ENCODE data around the gene FER. TPM values are rescaled to one million over a fixed set of nuclear protein-coding genes. Genes with fewer than 3 reads are reported as not detected.
A peak's percentile ranks its signal among the peaks of the same experiment; 100 is the strongest.
"Not testable (repeated sequence)": the region's sequence is repeated elsewhere in the genome, so short reads cannot be mapped to it uniquely, and the experiment has no call there.

The FER gene
- total RNA-seq (10 to 100 TPM; 16.7 to 38.8 (median 28.2) TPM), polyA plus RNA-seq (1 to 10 TPM in 2 of 3 donors, under 1 TPM in 1; 0.96 to 1.5 (median 1.2) TPM)
- long read RNA-seq, donor 1 = 0 reads
- long read RNA-seq, donor 2 = 0 reads

GRCh38 chr5:108747774-108748400 is at the start of gene FER:
FER (plus strand) TSS chr5:108747897; CDS start chr5:108798183, 50,286 bp downstream.
- Histone ChIP-seq H3K27ac (peak within 1 kb of the TSS; percentile 81 to 98 (median 93)), H3K4me3 (peak within 1 kb of the TSS; percentile 83 to 97 (median 95)), H3K4me1 (peaks cover 0 to 41% (median 25%) of the 10 kb centered on the region in 6 donors), H3K27me3 (replicated peaks in 1 of 7) (no peaks in the 10 kb centered on the region), H3K9me3 (no peaks in the 10 kb centered on the region), H3K36me3 (no peaks in the 10 kb centered on the region)
- TF ChIP-seq POLR2AphosphoS5 (IDR thresholded peaks at IDR 0.05) (no peak), POLR2A (IDR thresholded peaks at IDR 0.05) (no peak), CTCF (IDR thresholded peaks at IDR 0.05 in 8 of 11, conservative IDR thresholded peaks at IDR 0.05 in 3 of 11) (no peak)
- intact Hi-C loops (cut with DNase I; ENCODE audit: low total_unique reads) = no loop called here
- no peak for DNase-seq
- WGBS, 5 donors = 0 to 2% (median 1%) methylated on average over 19 to 21 of the region's 21 CpGs

DNA sequence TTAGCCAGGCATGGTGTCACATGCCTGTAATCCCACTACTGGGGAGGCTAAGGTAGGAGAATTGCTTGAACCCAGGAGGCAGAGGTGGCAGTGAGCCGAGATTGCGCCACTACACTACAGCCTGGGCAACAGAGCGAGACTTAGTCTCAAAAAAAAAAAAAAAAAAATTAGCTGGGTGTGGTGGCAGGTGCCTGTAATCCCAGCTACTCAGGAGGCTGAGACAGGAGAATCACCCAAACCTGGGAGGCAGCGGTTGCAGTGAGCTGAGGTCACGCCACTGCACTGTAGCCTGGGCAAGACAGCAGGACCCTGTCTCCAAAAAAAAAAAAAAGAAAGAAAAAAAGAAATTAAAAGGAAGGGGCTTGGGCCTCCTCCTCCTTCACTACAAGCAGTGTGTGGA is 47.3 kb upstream of the FER start:
- 89 to 100% (median 94%) methylated on average over 4 to 5 of the region's 5 CpGs for WGBS, 5 donors
- H3K4me1 ChIP-seq; intact Hi-C loops (cut with DNase I; ENCODE audit: low total_unique reads); H3K36me3 ChIP-seq; H3K9me3 ChIP-seq; H3K27me3 ChIP-seq (replicated peaks in 1 of 7); DNase-seq; H3K4me3 ChIP-seq; H3K27ac ChIP-seq: not testable (repeated sequence)

GRCh38 chr5:108700930-108701329 is 46.8 kb upstream of the FER start:
- no peaks in the 10 kb centered on the region for H3K9me3 ChIP-seq
- TF ChIP-seq POLR2A (IDR thresholded peaks at IDR 0.05) (no peak), POLR2AphosphoS5 (IDR thresholded peaks at IDR 0.05) (no peak), CTCF (IDR thresholded peaks at IDR 0.05 in 8 of 11, conservative IDR thresholded peaks at IDR 0.05 in 3 of 11) (no peak)
- H3K27me3 ChIP-seq (replicated peaks in 1 of 7) = no peaks in the 10 kb centered on the region
- no peak for DNase-seq
- no peaks in the 10 kb centered on the region for H3K4me1 ChIP-seq
- intact Hi-C loops (cut with DNase I; ENCODE audit: low total_unique reads) = no loop called here
- H3K36me3 ChIP-seq = no peaks in the 10 kb centered on the region
- no peak overlapping the region for H3K4me3 ChIP-seq
- H3K27ac ChIP-seq = no peak overlapping the region
- 26 to 36% (median 32%) methylated on average over 3 of the region's 3 CpGs for WGBS, 5 donors

DNA sequence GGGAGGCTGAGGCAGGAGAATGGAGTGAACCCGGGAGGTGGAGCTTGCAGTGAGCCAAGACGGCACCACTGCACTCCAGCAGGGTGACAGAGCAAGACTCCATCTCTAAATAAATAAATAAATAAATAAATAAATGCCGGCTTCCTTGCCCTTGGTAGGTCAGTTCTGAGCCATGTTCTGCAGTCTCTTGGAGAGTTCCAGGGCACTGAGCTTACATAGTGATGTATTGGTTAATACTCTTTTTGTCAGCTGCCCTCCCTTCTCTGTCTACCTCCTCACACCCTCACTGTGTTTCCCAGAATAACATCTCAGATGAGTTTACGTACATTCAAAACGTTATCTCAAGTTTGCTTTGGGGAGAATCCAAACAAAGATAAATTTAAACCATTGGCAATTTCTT is 45.2 kb upstream of the FER start:
- Histone ChIP-seq H3K36me3 (no peaks in the 10 kb centered on the region), H3K27ac (no peak overlapping the region), H3K4me3 (no peak overlapping the region), H3K9me3 (no peaks in the 10 kb centered on the region), H3K4me1 (no peaks in the 10 kb centered on the region), H3K27me3 (replicated peaks in 1 of 7) (no peaks in the 10 kb centered on the region)
- intact Hi-C loops (cut with DNase I; ENCODE audit: low total_unique reads) = no loop called here
- TF ChIP-seq POLR2AphosphoS5 (IDR thresholded peaks at IDR 0.05) (no peak), POLR2A (IDR thresholded peaks at IDR 0.05) (no peak), CTCF (IDR thresholded peaks at IDR 0.05 in 8 of 11, conservative IDR thresholded peaks at IDR 0.05 in 3 of 11) (no peak)
- DNase-seq = no peak
- WGBS, 5 donors = 66 to 93% (median 88%) methylated on average over 5 of the region's 5 CpGs
